Measurements from ENCODE around the gene ZNF835.

Gene ZNF835

DNA sequence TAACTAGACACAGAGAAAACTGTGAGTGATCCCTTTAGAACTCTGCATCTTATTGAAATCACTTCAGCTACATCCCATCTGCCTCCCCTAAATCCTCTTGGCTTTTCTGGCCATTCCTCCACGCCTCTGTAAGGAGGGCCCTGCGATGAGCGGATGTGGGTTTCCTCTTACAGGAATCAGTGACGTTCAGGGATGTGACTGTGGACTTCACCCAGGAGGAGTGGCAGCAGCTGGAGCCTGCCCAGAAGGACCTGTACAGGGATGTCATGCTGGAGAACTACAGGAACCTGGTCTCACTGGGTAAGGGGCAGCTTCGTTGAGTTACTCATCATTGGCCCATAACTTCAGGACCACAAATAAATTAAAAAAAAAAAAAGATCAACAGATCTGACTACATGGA is 57.9 kb downstream of the ZNF835 start:
- 96% methylated on average over 4 of the region's 5 CpGs for WGBS

DNA sequence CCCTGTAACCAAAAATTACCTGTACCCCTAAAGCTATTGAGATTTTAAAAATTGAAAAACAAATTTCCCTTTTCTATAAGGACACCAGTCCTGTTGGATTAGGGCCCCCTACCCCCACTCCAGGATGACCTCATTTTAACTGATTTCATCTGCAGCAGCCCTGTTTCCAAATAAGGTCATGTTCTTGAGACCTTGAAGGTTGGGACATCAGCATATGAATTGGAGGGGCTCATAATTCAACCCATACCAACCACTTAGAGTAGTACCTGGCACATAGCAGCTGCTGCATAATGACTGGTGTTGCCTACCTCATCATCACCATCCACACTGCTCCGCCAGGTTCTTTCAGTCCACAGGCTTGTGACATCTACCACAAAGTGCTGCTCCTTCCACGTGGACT is 58.8 kb downstream of the ZNF835 start:
- 98% methylated on average over 2 of the region's 2 CpGs for WGBS
- H3K9ac ChIP-seq (ENCODE audit: low read length) = no peak overlapping the region
- DNase-seq = no peak
- no peak overlapping the region for H2BK5ac ChIP-seq (ENCODE audit: low read depth, low read length, poor library complexity, severe bottlenecking)
- no peak overlapping the region for H3K23ac ChIP-seq (ENCODE audit: low read length in 2 of 2)
- no peak overlapping the region for H3K14ac ChIP-seq (ENCODE audit: low read length in 2 of 2)
- no peak overlapping the region for H3K18ac ChIP-seq (ENCODE audit: low read depth in 1 of 2, low read length in 2 of 2)
- H4K91ac ChIP-seq (ENCODE audit: low read length) = no peak overlapping the region
- H3K4me2 ChIP-seq (ENCODE audit: low read length, poor library complexity, severe bottlenecking) = no peak overlapping the region
- no peak overlapping the region for H3K4ac ChIP-seq (ENCODE audit: low read depth in 1 of 2, low read length in 2 of 2)
- no peak overlapping the region for H3K27ac ChIP-seq (ENCODE audit: low read length, poor library complexity, severe bottlenecking)
- H2AK5ac ChIP-seq (ENCODE audit: low read length, severe bottlenecking) = no peak overlapping the region
- H2BK120ac ChIP-seq (ENCODE audit: low read depth, low read length) = no peak overlapping the region
- no peaks in the 10 kb centered on the region for H3K4me1 ChIP-seq (ENCODE audit: control insufficient read depth, insufficient read depth, low read depth, low read length)
- no peaks in the 10 kb centered on the region for H3K27me3 ChIP-seq (ENCODE audit: control insufficient read depth in 1 of 2, insufficient read depth in 1 of 2, low read length in 2 of 2)
- peaks cover 25 to 36% of the 10 kb centered on the region in 2 experiments for H3K36me3 ChIP-seq (ENCODE audit: control insufficient read depth in 1 of 2, insufficient read depth in 2 of 2, low read depth in 1 of 2, low read length in 2 of 2)
- peaks cover 43% of the 10 kb centered on the region for H3K79me1 ChIP-seq (replicated peaks; ENCODE audit: low read length, poor library complexity, severe bottlenecking)
- H2AFZ ChIP-seq (ENCODE audit: low read depth, low read length) = no peak overlapping the region
- H3K4me3 ChIP-seq (ENCODE audit: insufficient read depth in 1 of 2, low read depth in 1 of 2, low read length in 2 of 2) = no peak overlapping the region
- H3K9me3 ChIP-seq (ENCODE audit: control insufficient read depth, low read length) = peaks cover 94% of the 10 kb centered on the region
- no peak overlapping the region for H4K8ac ChIP-seq (ENCODE audit: low read length)
- no peak overlapping the region for H2BK15ac ChIP-seq (ENCODE audit: low read depth, poor library complexity, severe bottlenecking)
- H2BK12ac ChIP-seq (ENCODE audit: low read length in 2 of 2) = no peak overlapping the region

More for the DNA sequence above, 57.9 kb downstream of the ZNF835 start:
- H3K4me2 ChIP-seq (ENCODE audit: low read length, poor library complexity, severe bottlenecking) = no peak overlapping the region
- H2BK12ac ChIP-seq (ENCODE audit: low read length in 2 of 2) = no peak overlapping the region
- no peak overlapping the region for H3K4me3 ChIP-seq (ENCODE audit: insufficient read depth in 1 of 2, low read depth in 1 of 2, low read length in 2 of 2)
- H2BK15ac ChIP-seq (ENCODE audit: low read depth, poor library complexity, severe bottlenecking) = no peak overlapping the region
- H2BK120ac ChIP-seq (ENCODE audit: low read depth, low read length) = no peak overlapping the region
- no peaks in the 10 kb centered on the region for H3K27me3 ChIP-seq (ENCODE audit: control insufficient read depth in 1 of 2, insufficient read depth in 1 of 2, low read length in 2 of 2)
- no peak overlapping the region for H3K4ac ChIP-seq (ENCODE audit: low read depth in 1 of 2, low read length in 2 of 2)
- H3K4me1 ChIP-seq (ENCODE audit: control insufficient read depth, insufficient read depth, low read depth, low read length) = no peaks in the 10 kb centered on the region
- no peak overlapping the region for H3K23ac ChIP-seq (ENCODE audit: low read length in 2 of 2)
- no peak overlapping the region for H2AK5ac ChIP-seq (ENCODE audit: low read length, severe bottlenecking)
- H3K9me3 ChIP-seq (ENCODE audit: control insufficient read depth, low read length) = peaks cover 93% of the 10 kb centered on the region
- H4K91ac ChIP-seq (ENCODE audit: low read length) = no peak overlapping the region
- peaks cover 46% of the 10 kb centered on the region for H3K79me1 ChIP-seq (replicated peaks; ENCODE audit: low read length, poor library complexity, severe bottlenecking)
- H2BK5ac ChIP-seq (ENCODE audit: low read depth, low read length, poor library complexity, severe bottlenecking) = no peak overlapping the region
- H3K18ac ChIP-seq (ENCODE audit: low read depth in 1 of 2, low read length in 2 of 2) = no peak overlapping the region
- no peak overlapping the region for H3K9ac ChIP-seq (ENCODE audit: low read length)
- DNase-seq = no peak
- H4K8ac ChIP-seq (ENCODE audit: low read length) = no peak overlapping the region
- no peak overlapping the region for H3K27ac ChIP-seq (ENCODE audit: low read length, poor library complexity, severe bottlenecking)
- no peak overlapping the region for H3K14ac ChIP-seq (ENCODE audit: low read length in 2 of 2)
- no peak overlapping the region for H2AFZ ChIP-seq (ENCODE audit: low read depth, low read length)
- H3K36me3 ChIP-seq (ENCODE audit: control insufficient read depth in 1 of 2, insufficient read depth in 2 of 2, low read depth in 1 of 2, low read length in 2 of 2) = peaks cover 32 to 40% of the 10 kb centered on the region in 2 experiments

Measured in mesenchymal stem cell (in vitro differentiated cells and primary cell).